PC-9 (cell line): ENCODE measurements around the gene CDH13.

Source experiments
- EZH2 ChIP-seq: fragments of 200-600 bp; sonication (generic); IDR thresholded peaks from 2 replicates; pipeline ENCODE4 v1.8.0; 2017; ENCODE audit warnings: antibody characterized with exemption, low read depth
- TF ChIP-seq, protein P1 (sequence below): fragments of 200-600 bp; sonication (generic); conservative IDR thresholded peaks from 2 replicates; pipeline ENCODE4 v1.6.1; 2017; ENCODE audit warnings: mixed run types, antibody characterized with exemption, mild to moderate bottlenecking, moderate library complexity

DNA sequence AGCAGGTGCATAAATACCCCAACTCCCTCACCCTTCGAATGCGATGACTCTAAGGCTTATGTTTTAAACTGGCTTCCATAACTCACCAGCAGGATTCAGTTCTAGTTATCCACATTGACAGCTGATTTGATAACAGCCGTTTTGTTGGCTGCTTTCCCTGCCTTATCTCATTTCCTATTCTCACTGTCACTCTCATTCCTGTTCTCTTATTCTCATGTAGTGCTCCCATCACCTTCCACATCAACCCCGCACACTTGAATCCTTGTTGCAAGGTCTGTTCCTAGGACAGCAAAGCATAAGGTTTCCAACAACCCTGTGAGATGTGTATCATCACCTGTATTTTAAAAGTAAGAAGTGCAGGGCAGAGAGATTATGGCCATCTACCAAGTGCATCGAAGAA, 344.4 kb downstream of the CDH13 start:
- TF ChIP-seq EZH2 = no peak
- TF ChIP-seq, protein P1, sequence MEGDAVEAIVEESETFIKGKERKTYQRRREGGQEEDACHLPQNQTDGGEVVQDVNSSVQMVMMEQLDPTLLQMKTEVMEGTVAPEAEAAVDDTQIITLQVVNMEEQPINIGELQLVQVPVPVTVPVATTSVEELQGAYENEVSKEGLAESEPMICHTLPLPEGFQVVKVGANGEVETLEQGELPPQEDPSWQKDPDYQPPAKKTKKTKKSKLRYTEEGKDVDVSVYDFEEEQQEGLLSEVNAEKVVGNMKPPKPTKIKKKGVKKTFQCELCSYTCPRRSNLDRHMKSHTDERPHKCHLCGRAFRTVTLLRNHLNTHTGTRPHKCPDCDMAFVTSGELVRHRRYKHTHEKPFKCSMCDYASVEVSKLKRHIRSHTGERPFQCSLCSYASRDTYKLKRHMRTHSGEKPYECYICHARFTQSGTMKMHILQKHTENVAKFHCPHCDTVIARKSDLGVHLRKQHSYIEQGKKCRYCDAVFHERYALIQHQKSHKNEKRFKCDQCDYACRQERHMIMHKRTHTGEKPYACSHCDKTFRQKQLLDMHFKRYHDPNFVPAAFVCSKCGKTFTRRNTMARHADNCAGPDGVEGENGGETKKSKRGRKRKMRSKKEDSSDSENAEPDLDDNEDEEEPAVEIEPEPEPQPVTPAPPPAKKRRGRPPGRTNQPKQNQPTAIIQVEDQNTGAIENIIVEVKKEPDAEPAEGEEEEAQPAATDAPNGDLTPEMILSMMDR = no peak
